ENCODE results near the gene NLRC5.

- TF ChIP-seq CSRNP3 (CRISPR knock-in tag; IDR thresholded peaks at IDR 0.05): no peak
- TF ChIP-seq ZFP3 (CRISPR knock-in tag; IDR thresholded peaks at IDR 0.05): no peak
- no peak for TF ChIP-seq RARB (CRISPR knock-in tag; IDR thresholded peaks at IDR 0.05)
- no peak for TF ChIP-seq ARNTL (CRISPR knock-in tag; IDR thresholded peaks at IDR 0.05; ENCODE audit: borderline replicate concordance, low read depth)
- TF ChIP-seq GLIS3 (CRISPR knock-in tag; IDR thresholded peaks at IDR 0.05): no peak
- TF ChIP-seq PPARA (CRISPR knock-in tag; IDR thresholded peaks at IDR 0.05; ENCODE audit: borderline replicate concordance): no peak
- TF ChIP-seq PATZ1 (CRISPR knock-in tag; IDR thresholded peaks at IDR 0.05; ENCODE audit: borderline replicate concordance): no peak
These were observed 77.3 kb downstream of the NLRC5 start for GRCh38 chr16:57066625-57067024.

All from SK-N-SH treated with all-trans-retinoic acid at 6 μM for 48 hours (cell line).